GM10266 (cell line): ENCODE measurements around the gene D2HGDH.

ENCODE experiments used
- DNase-seq: peaks from one replicate; pipeline ENCODE4 v3.0.0; 2012; ENCODE audit errors: extremely low spot score
- CTCF ChIP-seq: IDR thresholded peaks from 2 replicates; pipeline ENCODE4 v1.5.1; 2012; ENCODE audit warnings: mild to moderate bottlenecking, low read depth; ENCODE audit not compliant: control insufficient read depth, insufficient read depth; ENCODE audit errors: missing control alignments

D2HGDH gene

GRCh38 chr2:241719093-241719492 lies 15.3 kb upstream of the D2HGDH start:
- DNase-seq: no peak
- no peak for TF ChIP-seq CTCF

GRCh38 chr2:241720099-241720498 lies 14.3 kb upstream of the D2HGDH start:
- DNase-seq: no peak
- no peak for TF ChIP-seq CTCF

- peak; percentile 14 for DNase-seq
- TF ChIP-seq CTCF: no peak
These were observed 13.9 kb upstream of the D2HGDH start for GRCh38 chr2:241720560-241720959.

- no peak for TF ChIP-seq CTCF
- DNase-seq: no peak
These were observed 12.6 kb upstream of the D2HGDH start for GRCh38 chr2:241721852-241722251.

- no peak for TF ChIP-seq CTCF
- DNase-seq: no peak
These were observed 11.5 kb upstream of the D2HGDH start for GRCh38 chr2:241722896-241723454.

- DNase-seq: no peak
- peak; percentile 23 for TF ChIP-seq CTCF
These were observed 10.0 kb upstream of the D2HGDH start for GRCh38 chr2:241724259-241724974.
